A549 (cell line): ENCODE data around the gene FAM177B. TPM values are rescaled to one million over a fixed set of nuclear protein-coding genes. Genes with fewer than 3 reads are reported as not detected.

Source experiments
- ATAC-seq, 2 experiments: fragments of 200-7000 bp in 1 of 2; fragments of >200 bp in 1 of 2; cut with Nextera tagmentation in 1 of 2; cut with Tn5 transposase in 1 of 2; 3 replicates each; pipeline versions ENCODE4 v1.8.0 to v1.9.1; 2018 to 2020; ENCODE audit warnings: mild to moderate bottlenecking in 1 of 2, moderate library complexity in 1 of 2
- CTCF ChIA-PET: fragments of 300-600 bp; sonication (Branson Sonifier 250); formaldehyde crosslinking; extraction: SDS; loops from one replicate; lab custom pipeline; 2021; ENCODE audit warnings: antibody characterized with exemption, inconsistent platforms; lab: Yijun Ruan, JAX
- POLR2A ChIA-PET: fragments of 350-600 bp; formaldehyde crosslinking; extraction: SDS; loops from one replicate; lab custom pipeline; 2021; ENCODE audit warnings: antibody characterized with exemption, inconsistent platforms; lab: Yijun Ruan, JAX
- DNase-seq, 2 experiments: peaks; one replicate each; pipeline versions ENCODE4 v3.0.0 to v3.0.0-alpha.2; 2011 to 2016; ENCODE audit warnings: low read depth in 1 of 2, low spot score in 1 of 2
- FAIRE-seq: peaks from 2 replicates; lab custom pipeline; 2011; peaks lifted over from hg19 to GRCh38; lab: Jason Lieb, UNC
- H3K27ac ChIP-seq, 2 experiments: fragments of >200 bp; sonication (Bioruptor Twin); formaldehyde crosslinking; 3 replicates each; pipeline ENCODE4 v1.5.1; 2016 to 2017
- H3K4me1 ChIP-seq: fragments of >200 bp; sonication (Bioruptor Twin); formaldehyde crosslinking; 3 replicates; pipeline ENCODE4 v1.6.1; 2016
- H3K4me2 ChIP-seq: fragments of >200 bp; sonication (Bioruptor Twin); formaldehyde crosslinking; 3 replicates; pipeline ENCODE4 v1.6.1; 2016
- H3K4me3 ChIP-seq: fragments of >200 bp; sonication (Bioruptor Twin); formaldehyde crosslinking; 3 replicates; pipeline ENCODE4 v1.5.1; 2016
- H3K9me3 ChIP-seq: fragments of >200 bp; sonication (Bioruptor Twin); formaldehyde crosslinking; 3 replicates; pipeline ENCODE4 v1.6.1; 2016
- CBX2 ChIP-seq: fragments of 200-600 bp; sonication (generic); IDR thresholded peaks from 2 replicates; pipeline ENCODE4 v1.6.1; 2016; ENCODE audit warnings: low read depth, mild to moderate bottlenecking, borderline replicate concordance
- CEBPB ChIP-seq, 2 experiments: fragments of >200 bp in 1 of 2; sonication (Bioruptor Twin) in 1 of 2; formaldehyde crosslinking in 1 of 2; IDR thresholded peaks; 2 replicates each; pipeline ENCODE4 v1.6.1; 2012 to 2016
- EHF ChIP-seq: fragments of 250-450 bp; sonication (Bioruptor Pico); IDR thresholded peaks from 2 replicates; pipeline ENCODE4 v1.5.0; 2020; ENCODE audit warnings: mild to moderate bottlenecking
- EHMT2 ChIP-seq: fragments of 200-600 bp; sonication (generic); IDR thresholded peaks from 2 replicates; pipeline ENCODE4 v1.6.1; 2016; ENCODE audit warnings: antibody characterized with exemption, low read depth, mild to moderate bottlenecking, moderate library complexity
- EP300 ChIP-seq, 2 experiments: fragments of >200 bp; sonication (Bioruptor Twin); formaldehyde crosslinking; IDR thresholded peaks; 2 replicates in 1 of 2; 3 replicates in 1 of 2; pipeline ENCODE4 v1.6.1; 2016 to 2017
- FOSB ChIP-seq: fragments of 250-450 bp; sonication (Bioruptor Pico); IDR thresholded peaks from 2 replicates; pipeline ENCODE4 v1.5.0; 2020; ENCODE audit warnings: mild to moderate bottlenecking, moderate library complexity
- FOSL2 ChIP-seq, 2 experiments: fragments of 450-650 bp in 1 of 2; fragments of >200 bp in 1 of 2; sonication (Bioruptor Twin) in 1 of 2; formaldehyde crosslinking; IDR thresholded peaks; 2 replicates each; pipeline versions ENCODE4 v1.5.0 to v1.6.1; 2016 to 2020; ENCODE audit warnings: mild to moderate bottlenecking in 1 of 2, moderate library complexity in 1 of 2
- GATA3 ChIP-seq: IDR thresholded peaks from 2 replicates; pipeline ENCODE4 v1.6.1; 2012; ENCODE audit warnings: borderline replicate concordance
- HDAC2 ChIP-seq: fragments of 200-600 bp; sonication (generic); IDR thresholded peaks from 2 replicates; pipeline ENCODE4 v1.6.1; 2016
- HES2 ChIP-seq: fragments of >200 bp; sonication (Bioruptor Twin); formaldehyde crosslinking; IDR thresholded peaks from 2 replicates; pipeline ENCODE4 v1.6.1; 2016
- HEYL ChIP-seq: fragments of 250-450 bp; sonication (Bioruptor Pico); IDR thresholded peaks from 2 replicates; pipeline ENCODE4 v1.8.0; 2021; ENCODE audit warnings: mild to moderate bottlenecking, moderate library complexity
- HOXA7 ChIP-seq: fragments of 250-450 bp; sonication (Bioruptor Pico); IDR thresholded peaks from 2 replicates; pipeline ENCODE4 v1.5.0; 2020; ENCODE audit warnings: mild to moderate bottlenecking, moderate library complexity
- JUN ChIP-seq, 2 experiments: fragments of >200 bp; sonication (Bioruptor Twin); formaldehyde crosslinking; IDR thresholded peaks; 2 replicates in 1 of 2; 3 replicates in 1 of 2; pipeline ENCODE4 v1.6.1; 2016 to 2017
- JUNB ChIP-seq: fragments of >200 bp; sonication (Bioruptor Twin); formaldehyde crosslinking; IDR thresholded peaks from 2 replicates; pipeline ENCODE4 v1.6.1; 2016
- KDM1A ChIP-seq: fragments of 200-600 bp; sonication (generic); IDR thresholded peaks from 2 replicates; pipeline ENCODE4 v1.6.1; 2016; ENCODE audit warnings: low read depth, mild to moderate bottlenecking
- MAX ChIP-seq: IDR thresholded peaks from 2 replicates; pipeline ENCODE4 v1.6.1; 2012
- POLR2AphosphoS2 ChIP-seq: conservative IDR thresholded peaks from 2 replicates; pipeline ENCODE4 v1.6.1; 2012; ENCODE audit warnings: low read length, improper control_type of control experiment, inconsistent platforms
- RAD21 ChIP-seq, 2 experiments: fragments of >200 bp in 1 of 2; sonication (Bioruptor Twin) in 1 of 2; formaldehyde crosslinking in 1 of 2; IDR thresholded peaks in 1 of 2; conservative IDR thresholded peaks in 1 of 2; 2 replicates in 1 of 2; 3 replicates in 1 of 2; pipeline ENCODE4 v1.6.1; 2012 to 2018; ENCODE audit warnings: inconsistent platforms in 1 of 2
- RCOR1 ChIP-seq: fragments of 150-350 bp; IDR thresholded peaks from 2 replicates; pipeline ENCODE4 v1.6.1; 2014; ENCODE audit warnings: antibody characterized with exemption, low read length, low read depth
- REST ChIP-seq: fragments of 200-600 bp; sonication (generic); IDR thresholded peaks from 2 replicates; pipeline ENCODE4 v1.6.1; 2016; ENCODE audit warnings: antibody characterized with exemption, mild to moderate bottlenecking, moderate library complexity
- RFX5 ChIP-seq: fragments of 450-650 bp; IDR thresholded peaks from 2 replicates; pipeline ENCODE4 v1.7.1; 2014; ENCODE audit warnings: antibody characterized with exemption, mild to moderate bottlenecking, moderate library complexity
- SMC3 ChIP-seq: fragments of >200 bp; sonication (Bioruptor Twin); formaldehyde crosslinking; IDR thresholded peaks from 3 replicates; pipeline ENCODE4 v1.6.1; 2018; ENCODE audit warnings: inconsistent platforms
- SREBF2 ChIP-seq: fragments of 450-650 bp; IDR thresholded peaks from 2 replicates; pipeline ENCODE4 v1.6.1; 2014; ENCODE audit warnings: mild to moderate bottlenecking, moderate library complexity
- ZFP36 ChIP-seq: fragments of 450-650 bp; IDR thresholded peaks from 2 replicates; pipeline ENCODE4 v1.6.1; 2014; ENCODE audit warnings: borderline replicate concordance; ENCODE audit not compliant: partially characterized antibody
- WGBS: methylation state at CpG from one replicate; pipeline ENCODE4 v1.1.6; 2017; ENCODE audit errors: missing lambda C conversion rate; 5-methylcytosine and 5-hydroxymethylcytosine counted together
- polyA plus RNA-seq, 4 experiments: library from polyadenylated mRNA; depleted of rRNA in 3 of 4; stranded (reverse); fragments of >200 nt; fragmentation: RNase III in 1 of 4; extraction: RNeasy Plus Mini Kit Qiagen cat#74134 plus additional on column Dnase treatment in 1 of 4; gene quantifications; 2 replicates in 3 of 4; 3 replicates in 1 of 4; pipeline ENCODE4 v1.2.3, GENCODE V29; 2011 to 2017

FAM177B gene
- polyA plus RNA-seq, 2 of the 4 experiments (the other 2 are of a cell fraction): not detected

- no peak overlapping the region for H3K4me2 ChIP-seq
- H3K9me3 ChIP-seq: no peaks in the 10 kb centered on the region
- TF ChIP-seq KDM1A (no peak), JUNB (no peak), HES2 (no peak), RCOR1 (no peak), EHF (CRISPR knock-in tag) (no peak), MAX (no peak), FOSB (no peak), SMC3 (no peak)
- no peak for DNase-seq
- peaks cover 7% of the 10 kb centered on the region for H3K4me1 ChIP-seq
- ATAC-seq: no peak
- FAIRE-seq: no peak
- ChIA-PET POLR2A (no interaction called here), CTCF (interaction anchor here (1.2 to 1.5 kb wide), 3 partner anchors 307 to 451 kb away, joined by 3 to 4 read pairs (median 3); no protein-coding TSS in a partner anchor)
- no peak overlapping the region for H3K4me3 ChIP-seq
- no peak overlapping the region for H3K27ac ChIP-seq
These were observed 46.0 kb downstream of the FAM177B start for GRCh38 chr1:222783051-222783450.

GRCh38 chr1:222784371-222784770 lies 47.4 kb downstream of the FAM177B start:
- ChIA-PET CTCF (interaction anchor here (1.4 kb wide), 1 partner anchor 15 kb away, joined by 3 read pairs; no protein-coding TSS in a partner anchor), POLR2A (no interaction called here)
- DNase-seq (no peak), ATAC-seq (no peak), FAIRE-seq (no peak)
- WGBS: 36% methylated on average over 3 of the region's 3 CpGs
- Histone ChIP-seq H3K4me1 (peaks cover 5% of the 10 kb centered on the region; the same call in 1 of the 3 replicates), H3K9me3 (no peaks in the 10 kb centered on the region), H3K4me3 (no peak overlapping the region), H3K4me2 (no peak overlapping the region; the same call in 2 of the 3 replicates), H3K27ac (no peak overlapping the region)
- TF ChIP-seq GATA3: no peak
- TF ChIP-seq EP300 (IDR thresholded peaks at IDR 0.05): no peak
- no peak for TF ChIP-seq REST
- no peak for TF ChIP-seq RFX5
- no peak for TF ChIP-seq HOXA7 (CRISPR knock-in tag)
- TF ChIP-seq JUN (IDR thresholded peaks at IDR 0.05): no peak
- no peak for TF ChIP-seq RAD21 (conservative IDR thresholded peaks at IDR 0.05 in 1 of 2, IDR thresholded peaks at IDR 0.05 in 1 of 2)
- TF ChIP-seq CBX2: no peak
- no peak for TF ChIP-seq SREBF2
- TF ChIP-seq CEBPB (IDR thresholded peaks at IDR 0.05): no peak
- no peak for TF ChIP-seq SMC3
- TF ChIP-seq ZFP36: no peak
- TF ChIP-seq HDAC2: no peak
- TF ChIP-seq POLR2AphosphoS2: no peak
- no peak for TF ChIP-seq FOSL2 (IDR thresholded peaks at IDR 0.05)
- no peak for TF ChIP-seq FOSL2 (CRISPR knock-in tag; IDR thresholded peaks at IDR 0.05)
- TF ChIP-seq EHMT2: no peak
- TF ChIP-seq HEYL (CRISPR knock-in tag): no peak
- no peak for TF ChIP-seq HES2
